NCI-H2081 treated with DMSO at 0.1 percent for 48 hours (cell line): ENCODE data around the gene PDK1.
"Not testable (repeated sequence)": the region's sequence is repeated elsewhere in the genome, so short reads cannot be mapped to it uniquely, and the experiment has no call there.

Experiments used
- DNase-seq: peaks from one replicate; lab custom pipeline; 2025; lab: John Stamatoyannopoulos, UW

PDK1 gene

DNA sequence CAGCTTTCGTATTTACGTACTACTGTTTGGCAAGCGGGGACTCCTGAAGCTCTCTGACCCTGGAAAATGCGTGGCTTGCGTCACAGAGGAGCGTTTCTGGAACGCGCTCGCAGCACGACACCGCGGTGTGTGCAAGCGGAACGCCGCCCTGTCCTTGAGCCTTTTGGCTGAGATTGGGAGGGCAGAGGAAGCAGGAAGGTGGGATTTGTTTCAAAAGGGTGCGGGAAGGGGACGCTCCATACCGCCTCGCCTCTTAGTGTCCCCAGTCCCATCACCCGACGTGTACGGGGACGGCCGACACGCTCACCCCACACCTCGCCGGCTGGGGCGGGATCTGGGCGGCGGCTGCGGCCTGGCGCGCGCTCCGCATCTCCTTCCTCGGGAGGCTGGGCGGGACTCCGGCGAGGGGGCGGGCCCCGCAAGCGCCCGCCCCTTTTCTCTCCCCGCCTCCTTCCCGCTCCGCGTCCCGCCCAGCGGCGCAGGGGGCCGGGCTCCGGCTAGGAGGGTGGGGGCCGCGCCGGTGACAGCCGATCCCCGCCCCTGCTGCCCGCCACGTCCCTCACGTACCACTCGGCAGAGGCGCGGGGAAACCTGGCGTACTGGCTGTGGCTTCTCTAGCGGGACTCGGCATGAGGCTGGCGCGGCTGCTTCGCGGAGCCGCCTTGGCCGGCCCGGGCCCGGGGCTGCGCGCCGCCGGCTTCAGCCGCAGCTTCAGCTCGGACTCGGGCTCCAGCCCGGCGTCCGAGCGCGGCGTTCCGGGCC, at the start of gene PDK1:
TSS of gene PDK1 (plus strand) at position 569 of the 762 bp plus-strand sequence. CDS start at position 630, 61 bp downstream.
- DNase-seq, result peak; percentile 66

DNA sequence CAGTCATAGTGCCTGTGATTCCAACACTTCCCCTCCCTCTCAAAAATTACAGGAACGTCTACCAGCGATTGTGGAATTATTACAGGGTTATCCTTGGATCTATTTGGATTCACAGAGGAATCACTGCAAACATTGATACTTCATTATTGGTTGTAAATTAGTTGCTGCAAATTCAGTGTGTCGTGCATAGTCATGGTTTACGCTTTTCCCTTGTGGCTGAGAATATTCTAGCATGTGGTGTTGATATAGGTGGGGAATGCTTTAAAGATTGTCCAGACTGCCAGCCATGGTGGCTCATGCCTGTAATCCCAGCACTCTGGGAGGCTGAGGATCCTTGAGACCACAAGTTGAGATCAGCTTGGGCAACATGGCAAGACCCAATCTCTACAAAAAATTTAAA, 48.7 kb upstream of the PDK1 start:
- no peak for DNase-seq

DNA sequence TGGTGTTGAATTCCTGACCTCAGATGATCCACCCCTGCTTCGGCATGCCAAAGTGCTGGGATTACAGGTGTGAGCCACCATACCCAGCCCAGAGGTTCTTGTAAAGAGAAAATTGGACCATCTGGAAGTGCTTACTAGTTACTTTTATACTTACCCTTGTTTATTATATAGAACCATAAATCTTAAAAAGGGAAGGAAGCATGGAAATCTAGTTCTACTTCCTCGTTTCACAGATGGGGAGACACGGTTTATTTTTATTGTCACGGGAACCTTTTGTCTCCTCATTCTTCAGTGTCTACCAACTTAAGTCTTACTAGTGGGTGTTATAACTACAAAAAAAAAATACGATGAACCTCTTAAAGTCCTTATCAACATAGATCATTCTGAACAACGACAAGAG, 45.8 kb upstream of the PDK1 start:
- DNase-seq, result no peak

- no peak for DNase-seq
These were observed 45.3 kb upstream of the PDK1 start for GRCh38 chr2:172510548-172510947.

DNA sequence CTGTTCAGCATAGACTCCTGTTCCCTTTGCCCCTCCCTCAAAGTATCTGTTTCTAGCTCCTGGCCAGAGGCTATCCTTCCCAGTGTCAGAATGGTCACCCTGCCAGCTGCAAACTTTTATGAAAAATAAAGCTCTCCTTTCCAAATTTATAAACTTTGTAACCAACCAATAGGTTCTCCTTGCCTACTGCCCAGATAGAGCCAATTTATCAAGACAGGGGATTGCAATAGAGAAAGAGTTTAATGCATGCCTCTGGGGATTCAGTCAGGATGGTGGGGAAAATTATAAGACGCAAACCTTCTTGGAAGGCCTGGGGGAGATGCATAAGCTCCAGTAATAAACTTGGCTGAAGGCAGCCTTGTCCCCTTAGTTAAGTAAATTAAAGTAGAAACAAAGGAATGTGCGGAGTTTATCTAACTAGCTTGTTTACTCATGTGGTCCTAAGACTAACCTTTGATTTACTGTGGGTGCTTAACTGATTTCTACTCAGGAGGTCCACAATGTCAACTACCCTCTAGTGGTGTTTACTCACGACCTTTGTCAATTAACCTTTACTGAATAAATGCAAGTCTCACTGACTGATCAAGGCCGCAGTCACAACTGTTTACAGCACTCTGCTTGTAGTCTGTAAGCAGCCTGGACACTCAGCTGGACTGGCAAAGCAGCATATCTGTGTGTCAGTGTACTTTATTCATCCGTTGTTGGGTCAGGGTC, 42.9 kb upstream of the PDK1 start:
- DNase-seq, result no peak

GRCh38 chr2:172513524-172513900, 42.4 kb upstream of the PDK1 start:
- DNase-seq, result no peak

GRCh38 chr2:172513935-172514586, 41.8 kb upstream of the PDK1 start:
- no peak for DNase-seq

DNA sequence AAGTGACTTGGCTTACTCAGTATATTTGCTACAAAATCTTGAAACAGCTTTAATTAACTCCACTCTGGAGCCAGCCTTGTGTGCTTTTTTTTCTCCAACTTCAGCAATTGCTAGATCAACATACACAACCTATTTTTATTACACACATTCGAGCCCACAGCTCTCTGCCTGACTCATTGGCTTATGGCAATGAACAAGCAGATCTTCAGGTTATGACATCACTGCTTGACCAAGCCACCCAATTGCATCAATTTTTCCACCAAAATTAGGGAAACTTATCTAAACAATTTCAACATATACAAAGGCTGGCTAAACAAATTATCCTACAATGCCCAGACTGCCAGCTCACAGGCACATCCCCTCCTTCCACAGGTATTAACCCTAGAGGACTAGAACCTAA, 39.6 kb upstream of the PDK1 start:
- DNase-seq, result no peak

- no peak for DNase-seq
These were observed 36.9 kb upstream of the PDK1 start for GRCh38 chr2:172518995-172519394.

GRCh38 chr2:172525601-172526000, 30.3 kb upstream of the PDK1 start:
- no peak for DNase-seq

- DNase-seq, result no peak
These were observed 24.6 kb upstream of the PDK1 start for GRCh38 chr2:172531309-172531708.

GRCh38 chr2:172532461-172532860, 23.4 kb upstream of the PDK1 start:
- not testable (repeated sequence) for DNase-seq

GRCh38 chr2:172533687-172534086, 22.2 kb upstream of the PDK1 start:
- no peak for DNase-seq

GRCh38 chr2:172535119-172535518, 20.8 kb upstream of the PDK1 start:
- DNase-seq, result no peak

GRCh38 chr2:172537851-172538250, 18.0 kb upstream of the PDK1 start:
- DNase-seq, result not testable (repeated sequence)

GRCh38 chr2:172539767-172540166, 16.1 kb upstream of the PDK1 start:
- DNase-seq, result no peak

GRCh38 chr2:172540421-172540820, 15.5 kb upstream of the PDK1 start:
- DNase-seq, result no peak

DNA sequence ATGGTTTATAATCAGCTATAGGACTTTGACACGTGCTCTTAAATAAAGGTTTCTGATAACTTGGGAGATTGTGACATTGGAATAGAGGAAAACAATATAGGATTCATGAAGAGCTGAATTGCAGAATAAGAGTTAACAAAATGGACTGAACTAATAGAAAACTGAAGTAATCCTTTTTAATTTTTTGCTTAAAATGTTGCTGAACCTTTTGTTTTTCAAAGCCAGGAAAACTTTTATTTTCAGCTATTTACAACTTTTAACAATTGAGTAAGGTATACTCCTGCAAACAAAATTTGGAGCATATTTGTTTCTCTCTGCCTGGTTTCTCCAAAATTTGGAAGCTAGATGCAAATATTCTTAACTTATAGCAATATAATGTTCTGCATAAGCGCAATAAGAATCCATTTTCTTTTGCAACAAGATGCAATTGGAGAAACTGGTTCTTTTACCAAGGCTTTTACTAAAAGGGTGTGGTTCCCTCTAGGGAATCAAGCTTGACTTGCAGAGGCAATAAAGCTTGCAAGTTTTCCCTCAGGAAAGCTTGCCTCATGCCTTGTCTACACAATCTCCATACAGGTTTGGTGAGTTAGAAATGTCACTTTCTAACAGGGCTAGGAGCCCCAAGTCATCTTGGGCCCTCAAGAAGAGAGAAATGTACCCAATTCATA, 10.3 kb upstream of the PDK1 start:
- no peak for DNase-seq

DNA sequence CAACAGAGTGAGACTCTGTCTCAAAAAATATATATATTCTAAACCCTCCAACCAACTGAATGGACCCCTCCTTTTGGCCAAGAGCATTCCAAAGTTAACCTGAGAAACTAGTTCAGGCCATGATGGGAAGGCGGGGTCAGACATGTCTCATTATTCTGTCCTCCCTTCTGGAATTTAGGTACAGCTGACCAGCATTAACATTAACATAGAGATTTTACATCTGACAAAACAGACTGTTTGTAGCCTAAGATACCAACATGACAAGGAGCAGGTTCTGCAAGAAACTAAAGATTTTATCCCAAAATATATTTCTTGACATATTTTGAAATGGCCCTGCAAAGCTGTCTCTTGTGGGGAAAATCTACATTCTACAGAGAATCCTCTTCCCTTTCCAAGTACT, 6.8 kb upstream of the PDK1 start:
- DNase-seq, result no peak

- DNase-seq, result not testable (repeated sequence)
These were observed 6.1 kb upstream of the PDK1 start for GRCh38 chr2:172549802-172550201.

GRCh38 chr2:172550419-172550818, 5.5 kb upstream of the PDK1 start:
- no peak for DNase-seq

DNA sequence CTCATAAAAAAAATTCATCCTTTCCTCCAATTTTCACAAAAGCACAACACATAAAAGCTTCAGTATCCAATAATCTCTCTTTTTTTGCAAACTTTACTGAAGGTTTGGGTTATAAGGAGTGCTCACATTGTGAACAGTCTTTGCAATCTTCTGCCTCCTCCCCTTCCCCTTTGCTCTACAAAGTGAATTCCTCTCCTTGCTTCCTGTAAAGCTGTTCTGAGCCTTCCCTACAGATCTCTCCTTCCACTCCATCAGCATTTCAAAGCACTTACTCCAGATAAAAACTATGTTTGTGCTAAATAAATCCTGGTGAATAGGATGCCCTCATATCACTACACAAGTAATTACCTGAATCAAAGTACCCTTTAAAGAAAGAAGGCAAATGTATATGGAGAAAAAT, 4.6 kb upstream of the PDK1 start:
- no peak for DNase-seq
